HCT116 (cell line): ENCODE data around the gene EGFR.

Experiments used
- EZH2 ChIP-seq: fragments of 200-600 bp; sonication (generic); IDR thresholded peaks from 2 replicates; pipeline ENCODE4 v1.6.1; 2017; ENCODE audit warnings: antibody characterized with exemption, mixed run types
- SIN3A ChIP-seq: IDR thresholded peaks from 2 replicates; pipeline ENCODE4 v1.6.1; 2012; ENCODE audit warnings: low read depth
- SRF ChIP-seq: IDR thresholded peaks from 2 replicates; pipeline ENCODE4 v1.6.1; 2012; ENCODE audit warnings: low read depth
- TF ChIP-seq, protein P1 (sequence below): IDR thresholded peaks from 2 replicates; pipeline ENCODE4 v1.6.1; 2012; ENCODE audit warnings: low read depth
- TF ChIP-seq, protein P2 (sequence below), 3 experiments: fragments of 200-600 bp in 1 of 3; sonication (generic) in 1 of 3; IDR thresholded peaks in 2 of 3; conservative IDR thresholded peaks in 1 of 3; 2 replicates each; pipeline ENCODE4 v1.5.1; 2012 to 2017; ENCODE audit warnings: low read depth in 2 of 3, low read length in 2 of 3, antibody characterized with exemption in 1 of 3, borderline replicate concordance in 1 of 3, control low read depth in 1 of 3, mild to moderate bottlenecking in 1 of 3, mixed read lengths in 1 of 3, mixed run types in 1 of 3, moderate library complexity in 1 of 3; ENCODE audit not compliant: insufficient read depth in 1 of 3

DNA sequence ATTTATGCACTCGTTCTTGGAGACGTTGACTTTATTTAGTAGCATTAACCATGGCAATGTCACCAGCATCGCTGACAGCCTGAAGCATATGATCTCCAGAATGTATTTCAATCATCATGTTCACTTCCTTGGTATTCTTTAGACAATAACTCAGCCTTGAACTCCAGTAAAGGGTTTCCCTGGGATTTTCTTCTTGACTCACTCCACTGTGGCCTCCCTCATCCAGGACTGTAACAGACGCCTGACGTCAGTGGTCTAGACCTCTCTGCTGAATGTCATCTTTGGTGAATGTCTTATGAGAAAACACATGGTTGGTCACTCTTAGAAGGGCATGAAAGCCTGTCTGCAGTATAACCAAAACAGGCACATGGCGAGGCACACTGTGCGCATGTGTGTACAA, 64.4 kb downstream of the EGFR start:
- TF ChIP-seq, protein P1, sequence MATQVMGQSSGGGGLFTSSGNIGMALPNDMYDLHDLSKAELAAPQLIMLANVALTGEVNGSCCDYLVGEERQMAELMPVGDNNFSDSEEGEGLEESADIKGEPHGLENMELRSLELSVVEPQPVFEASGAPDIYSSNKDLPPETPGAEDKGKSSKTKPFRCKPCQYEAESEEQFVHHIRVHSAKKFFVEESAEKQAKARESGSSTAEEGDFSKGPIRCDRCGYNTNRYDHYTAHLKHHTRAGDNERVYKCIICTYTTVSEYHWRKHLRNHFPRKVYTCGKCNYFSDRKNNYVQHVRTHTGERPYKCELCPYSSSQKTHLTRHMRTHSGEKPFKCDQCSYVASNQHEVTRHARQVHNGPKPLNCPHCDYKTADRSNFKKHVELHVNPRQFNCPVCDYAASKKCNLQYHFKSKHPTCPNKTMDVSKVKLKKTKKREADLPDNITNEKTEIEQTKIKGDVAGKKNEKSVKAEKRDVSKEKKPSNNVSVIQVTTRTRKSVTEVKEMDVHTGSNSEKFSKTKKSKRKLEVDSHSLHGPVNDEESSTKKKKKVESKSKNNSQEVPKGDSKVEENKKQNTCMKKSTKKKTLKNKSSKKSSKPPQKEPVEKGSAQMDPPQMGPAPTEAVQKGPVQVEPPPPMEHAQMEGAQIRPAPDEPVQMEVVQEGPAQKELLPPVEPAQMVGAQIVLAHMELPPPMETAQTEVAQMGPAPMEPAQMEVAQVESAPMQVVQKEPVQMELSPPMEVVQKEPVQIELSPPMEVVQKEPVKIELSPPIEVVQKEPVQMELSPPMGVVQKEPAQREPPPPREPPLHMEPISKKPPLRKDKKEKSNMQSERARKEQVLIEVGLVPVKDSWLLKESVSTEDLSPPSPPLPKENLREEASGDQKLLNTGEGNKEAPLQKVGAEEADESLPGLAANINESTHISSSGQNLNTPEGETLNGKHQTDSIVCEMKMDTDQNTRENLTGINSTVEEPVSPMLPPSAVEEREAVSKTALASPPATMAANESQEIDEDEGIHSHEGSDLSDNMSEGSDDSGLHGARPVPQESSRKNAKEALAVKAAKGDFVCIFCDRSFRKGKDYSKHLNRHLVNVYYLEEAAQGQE = no peak
- TF ChIP-seq EZH2 = no peak
- TF ChIP-seq SRF = no peak
- TF ChIP-seq SIN3A = no peak
- TF ChIP-seq, protein P2, sequence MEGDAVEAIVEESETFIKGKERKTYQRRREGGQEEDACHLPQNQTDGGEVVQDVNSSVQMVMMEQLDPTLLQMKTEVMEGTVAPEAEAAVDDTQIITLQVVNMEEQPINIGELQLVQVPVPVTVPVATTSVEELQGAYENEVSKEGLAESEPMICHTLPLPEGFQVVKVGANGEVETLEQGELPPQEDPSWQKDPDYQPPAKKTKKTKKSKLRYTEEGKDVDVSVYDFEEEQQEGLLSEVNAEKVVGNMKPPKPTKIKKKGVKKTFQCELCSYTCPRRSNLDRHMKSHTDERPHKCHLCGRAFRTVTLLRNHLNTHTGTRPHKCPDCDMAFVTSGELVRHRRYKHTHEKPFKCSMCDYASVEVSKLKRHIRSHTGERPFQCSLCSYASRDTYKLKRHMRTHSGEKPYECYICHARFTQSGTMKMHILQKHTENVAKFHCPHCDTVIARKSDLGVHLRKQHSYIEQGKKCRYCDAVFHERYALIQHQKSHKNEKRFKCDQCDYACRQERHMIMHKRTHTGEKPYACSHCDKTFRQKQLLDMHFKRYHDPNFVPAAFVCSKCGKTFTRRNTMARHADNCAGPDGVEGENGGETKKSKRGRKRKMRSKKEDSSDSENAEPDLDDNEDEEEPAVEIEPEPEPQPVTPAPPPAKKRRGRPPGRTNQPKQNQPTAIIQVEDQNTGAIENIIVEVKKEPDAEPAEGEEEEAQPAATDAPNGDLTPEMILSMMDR (IDR thresholded peaks at IDR 0.05 in 2 of 3, conservative IDR thresholded peaks at IDR 0.05 in 1 of 3; ENCODE audit: borderline replicate concordance in 1 of 3, insufficient read depth in 1 of 3, low read depth in 2 of 3, low read length in 2 of 3) = no peak
